SIG-M5 (cell line): ENCODE results near the gene CACNG6.
"Not testable (repeated sequence)": the region's sequence is repeated elsewhere in the genome, so short reads cannot be mapped to it uniquely, and the experiment has no call there.

ENCODE experiments used
- DNase-seq: peaks from one replicate; lab custom pipeline; 2025; lab: John Stamatoyannopoulos, UW

The CACNG6 gene

DNA sequence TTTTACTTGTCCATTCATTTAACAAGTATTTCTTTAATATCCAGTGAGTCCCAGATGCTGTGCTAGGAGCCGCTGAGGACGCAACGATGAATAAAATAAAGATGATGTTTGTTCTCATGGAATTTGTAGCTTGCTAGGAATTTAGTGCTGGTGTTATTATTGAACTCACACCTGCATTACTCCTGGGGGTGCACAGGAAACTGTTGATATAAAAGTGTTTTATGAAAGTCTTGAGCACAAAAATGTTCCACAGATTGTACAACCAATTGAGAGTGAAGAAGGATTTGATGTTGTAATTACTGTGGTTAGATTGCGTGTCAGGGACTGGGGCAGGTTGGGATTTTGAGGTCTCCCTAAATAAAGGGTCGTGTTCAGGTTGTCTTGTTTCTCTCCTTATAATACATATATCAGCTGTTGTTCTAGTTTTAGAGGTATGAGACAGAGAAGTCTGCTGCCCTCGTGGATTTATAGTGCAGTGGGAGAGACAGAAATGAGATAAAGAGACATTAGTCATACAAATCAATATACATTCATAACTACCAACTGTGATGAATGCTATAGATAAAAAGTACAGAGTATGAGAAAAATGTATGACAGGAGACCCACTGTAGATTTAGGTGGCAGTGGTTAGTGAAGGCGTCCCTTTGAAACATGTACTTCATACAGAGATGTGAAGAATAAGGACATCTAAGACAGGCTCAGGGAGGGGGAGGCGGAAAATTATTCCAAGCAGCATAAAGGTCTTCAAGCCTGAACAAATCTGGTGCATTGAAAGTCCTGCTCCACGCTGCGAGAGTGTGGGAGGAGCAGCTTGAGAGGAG is 11.3 kb downstream of the CACNG6 start:
- DNase-seq: no peak

DNA sequence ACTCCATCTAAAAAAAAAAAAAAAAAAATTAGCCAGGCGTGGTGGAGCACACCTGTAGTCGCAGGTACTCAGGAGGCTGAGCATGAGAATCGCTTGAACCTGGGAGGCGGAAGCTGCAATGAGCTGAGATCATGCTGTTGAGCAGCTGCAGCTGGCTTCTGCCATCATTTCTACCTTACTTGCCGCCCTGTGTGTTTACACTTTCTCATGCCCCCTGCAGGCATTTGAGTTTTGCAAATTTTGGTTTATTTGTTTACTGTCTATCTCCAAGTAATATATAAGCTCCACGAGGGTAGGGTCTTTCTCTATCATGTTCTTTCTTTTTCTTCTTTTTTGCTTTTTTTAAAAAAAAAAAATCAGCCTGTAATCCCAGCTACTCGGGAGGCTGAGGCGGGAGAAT is 18.0 kb downstream of the CACNG6 start:
- no peak for DNase-seq

DNA sequence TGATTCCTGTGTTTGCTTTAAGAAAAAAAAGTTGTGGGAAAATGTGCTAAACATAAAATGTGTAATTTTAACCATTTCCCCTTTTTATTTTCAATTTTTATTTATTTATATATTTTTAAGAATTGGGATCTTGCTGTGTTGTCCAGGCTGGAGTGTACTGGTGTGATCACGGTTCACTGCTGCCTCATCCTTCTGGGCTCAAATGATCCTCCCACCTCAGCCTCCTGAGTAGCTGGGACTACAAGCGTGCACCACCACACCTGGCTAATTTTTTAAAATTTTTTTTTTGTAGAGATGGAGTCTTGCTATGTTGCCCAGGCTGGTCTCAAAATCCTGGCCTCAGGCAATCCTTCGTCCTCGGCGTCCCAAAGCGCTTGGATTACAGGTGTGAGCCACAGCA is 19.0 kb downstream of the CACNG6 start:
- DNase-seq: no peak

DNA sequence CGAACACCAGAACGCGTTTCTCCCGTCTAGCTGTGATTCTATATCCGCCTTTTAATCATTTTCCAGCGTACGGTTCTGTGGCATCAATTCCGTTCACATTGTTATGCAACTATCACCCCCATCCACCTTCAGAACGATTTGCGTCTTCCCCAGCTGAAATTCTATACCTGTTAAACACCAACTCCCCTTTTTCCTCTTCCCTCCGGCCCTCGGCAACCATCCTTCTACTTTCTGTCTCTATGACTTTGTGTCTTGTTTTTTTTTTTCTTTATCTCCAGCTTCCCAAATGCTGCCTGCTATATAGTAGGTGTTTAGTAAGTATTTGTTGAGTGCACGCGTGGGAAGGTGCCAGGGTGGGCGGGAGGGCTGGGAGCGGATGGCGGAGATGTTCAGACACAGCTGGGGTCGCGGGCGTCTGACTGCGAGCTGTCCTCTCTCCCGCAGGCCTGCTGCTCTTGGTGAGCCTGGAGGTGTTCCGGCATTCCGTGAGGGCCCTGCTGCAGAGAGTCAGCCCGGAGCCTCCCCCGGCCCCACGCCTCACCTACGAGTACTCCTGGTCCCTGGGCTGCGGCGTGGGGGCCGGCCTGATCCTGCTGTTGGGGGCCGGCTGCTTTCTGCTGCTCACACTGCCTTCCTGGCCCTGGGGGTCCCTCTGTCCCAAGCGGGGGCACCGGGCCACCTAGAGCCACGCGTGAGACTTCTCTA is 20.2 kb downstream of the CACNG6 start:
- DNase-seq: no peak

DNA sequence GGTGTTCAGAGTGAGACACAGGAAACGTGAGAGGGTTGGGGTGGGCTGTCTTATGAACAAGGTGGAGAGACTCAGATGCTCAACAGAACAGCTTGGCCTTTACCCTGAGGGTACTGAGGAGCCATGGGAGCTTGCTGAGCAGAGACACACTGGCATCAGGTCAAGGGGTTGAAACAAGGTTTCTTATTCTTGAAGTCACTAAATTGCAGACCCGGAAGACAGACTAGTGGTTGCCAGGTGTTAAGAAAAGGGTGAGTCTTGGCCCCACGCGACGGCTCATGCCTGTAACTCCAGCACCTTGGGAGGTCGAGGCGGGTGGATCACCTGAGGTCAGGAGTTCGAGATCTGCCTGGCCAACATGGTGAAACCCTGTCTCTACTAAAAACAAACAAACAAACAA is 22.4 kb downstream of the CACNG6 start:
- no peak for DNase-seq

DNA sequence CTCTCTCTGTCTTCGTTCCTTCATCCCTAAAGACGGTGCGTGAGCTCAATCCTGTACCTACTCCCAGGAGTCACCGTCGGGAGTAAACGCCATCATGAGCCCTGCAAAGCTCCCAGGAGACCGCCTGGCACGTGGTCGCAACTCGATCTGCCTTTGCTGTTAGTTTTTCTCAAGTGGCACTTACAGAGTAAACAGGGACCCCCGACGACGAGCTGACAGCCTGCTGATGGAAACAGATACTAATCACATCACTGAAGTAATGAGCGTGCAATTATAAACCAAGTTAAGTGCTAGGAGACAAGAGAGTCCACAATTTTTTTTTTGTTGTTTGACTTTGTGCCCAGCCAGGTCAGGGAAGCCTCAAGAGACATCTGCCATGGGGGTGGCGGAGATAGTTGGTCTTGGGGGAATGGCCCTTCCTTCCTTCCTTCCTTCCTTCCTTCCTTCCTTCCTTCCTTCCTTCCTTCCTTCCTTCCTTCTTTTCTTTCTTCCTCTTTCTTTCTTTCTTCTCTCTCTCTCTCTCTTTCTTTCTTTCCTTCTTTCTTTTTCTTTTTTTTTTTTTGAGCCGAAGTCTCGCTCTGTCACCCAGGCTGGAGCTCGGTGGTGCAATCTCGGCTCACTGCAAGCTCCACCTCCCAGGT is 23.6 kb downstream of the CACNG6 start:
- no peak for DNase-seq

DNA sequence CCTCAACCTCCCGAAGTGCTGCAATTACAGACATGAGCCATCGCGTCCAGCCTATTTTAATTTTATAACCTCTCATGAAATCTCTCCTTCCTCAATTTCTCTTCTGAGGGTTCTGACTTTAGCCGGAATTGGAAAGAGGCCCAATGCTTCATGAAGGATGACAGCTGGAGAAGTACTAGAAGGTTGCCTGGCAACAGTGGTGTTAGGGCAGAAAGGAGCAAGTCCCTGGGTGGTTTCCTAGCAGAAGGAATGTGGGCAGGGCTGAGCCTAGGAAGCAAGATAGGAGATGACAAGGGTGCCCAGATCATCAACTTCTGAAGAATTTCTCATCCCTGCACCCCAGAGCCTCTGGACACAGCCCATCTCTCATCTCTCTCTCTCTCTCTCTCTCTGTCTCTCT is 25.8 kb downstream of the CACNG6 start:
- DNase-seq: no peak

DNA sequence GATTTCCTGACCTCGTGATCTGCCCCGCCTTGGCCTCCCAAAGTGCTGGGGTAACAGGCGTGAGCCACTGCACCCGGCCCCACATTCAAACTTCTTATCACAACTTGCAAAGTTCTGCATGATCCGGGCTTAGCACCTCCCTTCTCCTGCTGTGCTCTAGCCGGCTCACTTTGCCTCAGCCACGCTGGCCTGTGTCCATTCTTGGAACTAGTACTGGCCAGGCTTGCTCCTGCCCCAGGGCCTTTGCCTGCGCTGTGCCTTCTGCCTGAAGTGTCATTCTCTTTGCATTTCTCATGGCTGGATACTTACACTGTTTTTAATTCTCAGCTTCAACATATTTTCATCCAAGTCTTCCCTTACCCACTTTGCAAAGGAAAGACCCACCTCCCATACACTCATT is 29.9 kb downstream of the CACNG6 start:
- no peak for DNase-seq

DNA sequence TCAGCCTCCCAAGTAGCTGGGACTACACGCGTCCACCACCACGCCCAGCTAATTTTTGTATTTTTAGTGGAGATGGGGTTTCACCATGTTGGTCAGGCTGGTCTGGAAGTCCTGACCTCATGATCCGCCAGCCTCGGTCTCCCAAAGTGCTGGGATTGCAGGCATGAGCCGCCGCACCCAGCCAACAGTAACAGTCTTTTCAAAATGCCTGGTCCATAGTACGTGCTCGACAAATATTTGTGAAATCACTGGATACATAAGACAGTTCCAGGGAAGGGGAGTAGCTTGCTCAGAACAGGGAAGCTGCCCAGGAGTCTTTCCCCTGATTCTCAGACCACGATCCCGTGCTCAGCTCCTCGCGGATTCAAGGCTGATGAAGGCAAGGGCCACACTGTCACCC is 30.5 kb downstream of the CACNG6 start:
- no peak for DNase-seq

DNA sequence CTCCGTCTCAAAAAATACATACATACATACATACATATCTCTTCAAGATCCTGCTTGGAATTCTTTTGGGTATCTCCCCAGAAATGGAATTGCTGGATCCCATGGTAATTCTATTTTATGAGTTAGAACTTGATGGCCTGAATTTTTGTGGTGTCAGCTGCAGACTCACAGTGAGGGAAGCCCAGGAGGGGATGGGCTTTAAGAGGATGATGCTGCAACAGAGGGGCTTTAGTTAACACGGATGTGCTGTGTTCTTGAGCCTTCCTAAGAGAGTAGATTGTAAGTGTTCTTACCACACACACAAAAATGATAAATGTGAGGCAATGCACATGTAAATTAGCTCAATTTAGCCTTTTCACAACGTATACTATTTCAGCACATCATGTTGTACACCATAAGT is 31.8 kb downstream of the CACNG6 start:
- no peak for DNase-seq

DNA sequence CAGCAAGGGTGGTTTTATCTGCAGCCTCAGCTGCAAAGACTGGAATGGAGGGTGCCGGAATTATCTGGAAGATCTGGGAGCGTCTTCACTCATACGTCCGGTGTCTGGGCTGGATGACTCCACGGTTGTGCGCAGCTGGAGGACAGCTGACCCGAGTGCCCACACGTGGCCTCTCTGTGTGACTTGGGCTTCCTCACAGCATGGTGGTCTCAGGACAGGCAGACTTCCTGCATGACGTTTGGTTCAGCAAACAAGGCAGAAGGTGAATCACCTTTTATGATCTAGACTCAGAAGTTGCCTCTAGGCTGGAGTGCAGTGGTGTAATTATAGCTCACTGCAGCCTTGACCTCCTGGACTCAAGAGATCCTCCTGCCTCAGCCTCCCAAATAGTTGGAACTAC is 33.2 kb downstream of the CACNG6 start:
- DNase-seq: no peak

DNA sequence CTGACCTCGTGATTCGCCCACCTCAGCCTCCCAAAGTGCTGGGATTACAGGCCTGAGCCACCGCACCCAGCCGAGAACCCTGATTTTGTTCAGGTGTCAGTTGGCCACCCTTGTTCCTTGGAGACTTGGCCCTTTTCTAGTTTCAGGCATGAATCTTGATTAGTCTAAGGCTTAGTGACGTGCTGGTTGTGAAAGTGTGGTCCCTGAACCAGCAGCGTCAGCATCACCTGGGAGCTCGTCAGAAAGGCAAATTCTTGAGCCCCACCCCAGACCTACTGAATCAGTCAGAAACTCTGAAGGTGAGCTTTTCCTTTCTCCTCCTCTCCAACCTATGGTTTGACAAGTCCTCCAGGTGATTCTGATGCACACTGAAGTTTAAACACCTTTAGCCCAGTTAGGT is 35.2 kb downstream of the CACNG6 start:
- DNase-seq: no peak

DNA sequence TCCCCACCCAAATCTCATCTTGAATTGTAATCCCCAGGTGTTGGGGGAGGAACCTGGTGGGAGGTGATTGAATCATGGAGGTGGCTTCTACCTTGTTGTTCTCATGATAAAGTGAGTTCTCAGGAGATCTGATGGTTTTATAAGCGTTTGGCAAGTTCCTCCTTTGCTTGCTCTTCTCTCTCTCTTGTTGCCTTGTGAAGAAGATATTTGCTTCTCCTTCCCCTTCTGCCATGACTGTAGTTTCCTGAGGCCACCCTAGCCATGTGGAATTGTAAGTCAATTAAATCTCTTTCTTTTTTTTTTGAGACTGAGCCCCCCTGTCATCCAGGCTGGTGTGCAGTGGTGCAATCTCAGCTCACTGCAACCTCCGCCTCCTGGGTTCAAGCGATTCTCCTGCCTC is 37.9 kb downstream of the CACNG6 start:
- no peak for DNase-seq

DNA sequence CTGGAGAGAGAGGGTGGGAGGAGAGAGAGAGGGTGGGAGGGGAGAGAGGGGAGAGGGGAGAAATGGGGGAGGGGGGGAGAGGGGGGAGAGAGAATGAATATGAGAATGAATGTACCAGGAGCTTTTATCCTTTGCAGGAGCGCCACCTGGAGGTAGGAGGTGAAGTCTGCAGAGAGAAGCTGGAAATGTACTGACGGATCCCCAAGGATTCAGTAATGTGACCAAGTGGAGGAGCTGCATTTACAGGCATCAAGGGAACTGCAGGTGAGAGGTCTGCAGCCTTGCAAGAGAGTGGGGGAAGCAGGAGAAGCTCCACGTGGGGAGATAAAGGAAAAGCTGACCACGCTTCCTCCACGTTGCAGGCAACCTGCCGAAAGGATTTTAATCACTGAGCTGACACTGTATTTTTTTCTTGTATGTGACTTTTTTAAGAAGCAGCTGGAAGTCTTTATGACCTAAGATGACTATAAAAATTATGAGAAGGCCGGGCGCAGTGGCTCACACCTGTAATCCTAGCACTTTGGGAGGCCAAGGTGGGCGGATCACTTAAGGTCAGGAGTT is 38.6 kb downstream of the CACNG6 start:
- no peak for DNase-seq

DNA sequence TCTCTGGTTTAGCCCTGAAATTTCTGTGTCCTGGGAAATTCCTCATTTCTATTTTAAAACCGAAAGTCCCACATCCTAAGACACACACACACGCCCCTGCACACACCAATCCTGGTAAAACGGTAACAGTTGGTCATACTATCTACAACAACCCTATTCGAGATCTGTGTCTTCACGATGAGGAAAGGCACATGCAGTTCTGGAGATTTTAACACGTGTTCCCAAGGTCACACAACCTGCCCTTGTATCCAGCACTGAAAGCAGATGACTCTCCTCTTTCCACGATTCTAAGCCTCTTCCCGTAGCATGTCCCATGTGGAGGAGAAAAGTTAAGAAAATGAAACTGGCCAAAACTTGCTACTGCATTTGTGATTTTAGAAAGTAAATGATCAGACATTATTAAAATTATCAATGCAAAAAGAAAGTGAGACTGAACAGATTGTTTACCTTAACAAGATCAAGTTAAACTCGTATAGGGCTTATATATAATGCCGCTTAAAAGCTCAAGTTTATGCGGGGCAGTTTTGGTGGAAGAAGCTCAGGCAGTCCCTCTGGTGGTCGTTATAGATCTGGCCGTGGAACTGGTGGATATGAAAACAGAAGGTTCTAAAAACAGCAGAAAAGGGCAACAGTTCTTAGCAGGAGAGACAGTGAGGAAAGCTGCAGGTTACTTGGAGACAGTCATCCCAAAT is 39.6 kb downstream of the CACNG6 start:
- DNase-seq: no peak

DNA sequence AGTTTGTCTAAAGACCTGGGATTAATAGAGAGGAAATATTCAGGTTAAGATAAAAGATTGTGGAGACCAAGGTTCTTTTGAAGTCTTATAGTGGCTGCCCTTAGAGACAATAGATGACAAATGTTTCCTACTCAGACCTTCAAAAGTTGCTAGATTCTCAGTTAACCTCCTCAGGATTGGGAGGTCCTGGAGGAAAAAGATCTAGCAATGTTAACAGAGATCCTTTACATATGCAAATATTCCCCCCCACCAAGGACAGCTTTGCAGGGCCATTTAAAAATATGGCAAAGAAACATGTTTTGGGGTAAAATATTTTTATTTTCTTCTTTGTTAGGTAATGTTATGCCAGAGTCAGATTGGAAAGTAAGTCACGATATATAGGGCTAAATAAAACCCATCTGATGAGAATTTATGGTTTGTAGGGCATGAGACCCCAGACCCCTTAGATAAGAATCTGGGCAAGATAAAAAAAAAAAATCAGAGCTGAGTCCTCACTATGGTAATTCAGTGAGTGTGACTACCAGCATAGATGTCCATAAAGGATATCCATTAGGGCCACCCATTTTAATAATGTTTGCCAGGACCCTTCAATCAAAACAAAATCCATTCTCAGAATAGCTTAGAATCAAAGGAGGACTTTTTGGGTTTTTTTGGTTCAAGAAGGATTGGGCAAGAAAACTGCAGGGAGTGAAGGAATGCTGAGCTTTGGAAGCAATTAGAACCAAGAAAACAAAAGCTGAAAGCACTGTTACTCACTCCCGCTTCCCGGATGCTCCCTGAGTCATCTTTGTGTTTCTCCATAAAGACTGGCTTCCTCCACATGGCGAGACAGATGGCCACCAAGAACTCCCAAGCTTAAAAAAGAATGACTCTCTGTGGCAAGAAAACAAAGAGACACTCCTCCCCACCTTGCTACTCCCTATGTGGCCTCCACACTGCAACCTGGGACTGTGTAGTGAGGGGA is 44.1 kb downstream of the CACNG6 start:
- DNase-seq: no peak

DNA sequence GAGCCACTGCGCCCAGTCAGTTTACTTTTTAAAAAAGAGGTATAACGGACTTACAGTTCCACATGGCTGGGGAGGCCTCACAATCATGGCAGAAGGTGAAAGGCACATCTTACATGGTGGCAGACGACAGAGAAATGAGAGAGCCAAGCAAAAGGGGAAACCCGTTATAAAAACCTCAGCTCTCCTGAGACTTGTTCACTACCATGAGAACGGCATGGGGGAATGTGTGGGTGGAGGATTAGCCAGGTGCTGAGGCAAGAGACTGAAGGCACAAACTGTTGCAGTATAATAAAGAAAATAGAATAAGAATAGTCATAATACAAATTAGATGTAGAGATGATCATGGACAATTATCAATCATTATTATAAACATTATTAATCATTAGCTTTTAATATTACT is 45.1 kb downstream of the CACNG6 start:
- not testable (repeated sequence) for DNase-seq

DNA sequence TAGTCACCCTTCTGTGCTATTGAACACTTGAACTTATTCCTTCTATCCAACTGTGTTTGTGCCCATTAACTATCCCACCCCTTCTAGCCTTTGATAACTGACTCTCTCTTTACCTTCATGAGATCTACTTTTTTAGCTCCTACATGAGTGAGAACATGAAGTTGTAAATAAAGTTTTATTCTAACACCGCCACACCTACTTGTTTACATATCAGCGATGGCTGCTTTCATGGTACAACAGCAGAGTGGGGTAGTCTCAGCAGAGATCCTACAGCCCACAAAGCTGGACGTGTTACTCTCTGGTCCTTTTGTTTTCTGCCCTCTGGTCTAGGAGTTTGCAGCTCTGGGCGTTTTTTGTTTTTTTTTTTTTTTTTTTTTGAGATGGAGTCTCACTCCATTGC is 48.6 kb downstream of the CACNG6 start:
- DNase-seq: no peak

DNA sequence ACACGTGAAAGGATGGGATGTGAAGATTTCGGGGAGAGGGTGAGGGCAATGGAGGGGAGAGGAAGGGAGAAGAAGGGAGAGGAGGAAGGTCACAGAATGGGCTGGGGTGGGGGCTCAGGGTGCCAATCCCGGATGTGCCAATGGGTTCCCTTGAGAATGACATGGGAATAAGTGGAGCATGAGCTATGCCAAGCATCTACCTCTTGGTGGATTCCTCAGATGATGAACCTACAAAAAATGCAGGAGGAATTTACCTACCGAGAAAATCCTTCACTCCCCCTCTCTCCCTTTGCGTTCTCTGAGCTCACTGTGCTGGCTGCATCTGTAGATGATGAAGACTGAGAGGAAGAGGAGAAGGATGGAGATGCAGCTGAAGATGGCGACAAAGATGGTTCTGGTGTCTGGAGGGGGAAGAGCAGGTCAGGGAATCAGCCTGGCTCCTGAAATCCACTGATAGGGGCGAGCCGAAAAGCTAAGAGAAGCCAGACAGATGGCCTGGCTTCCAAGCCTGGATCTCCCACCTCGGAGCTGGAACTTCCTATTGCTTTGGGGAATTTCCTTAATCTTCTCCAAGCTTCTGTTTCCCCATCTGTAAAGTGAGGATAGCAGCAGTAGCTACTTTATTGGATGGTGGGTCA is 50.7 kb downstream of the CACNG6 start:
- DNase-seq: no peak

DNA sequence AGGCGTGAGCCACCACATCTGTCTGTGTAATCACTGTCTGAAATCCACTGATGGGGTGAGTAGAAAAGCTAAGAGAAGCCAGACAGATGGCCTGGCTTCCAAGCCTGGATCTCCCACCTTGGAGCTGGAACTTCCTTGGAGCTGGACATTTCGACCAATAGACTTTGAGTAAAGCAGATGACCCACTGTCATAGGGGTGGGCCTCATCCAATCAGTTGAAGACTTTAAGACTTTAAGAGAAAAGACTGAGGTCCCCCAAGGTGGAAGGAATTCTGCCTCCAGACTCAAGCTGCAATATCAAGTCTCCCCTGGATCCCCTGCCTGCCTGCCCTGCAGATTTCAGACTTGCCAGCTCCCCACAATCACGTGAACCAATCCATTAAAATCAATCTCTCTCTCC is 51.6 kb downstream of the CACNG6 start:
- no peak for DNase-seq

DNA sequence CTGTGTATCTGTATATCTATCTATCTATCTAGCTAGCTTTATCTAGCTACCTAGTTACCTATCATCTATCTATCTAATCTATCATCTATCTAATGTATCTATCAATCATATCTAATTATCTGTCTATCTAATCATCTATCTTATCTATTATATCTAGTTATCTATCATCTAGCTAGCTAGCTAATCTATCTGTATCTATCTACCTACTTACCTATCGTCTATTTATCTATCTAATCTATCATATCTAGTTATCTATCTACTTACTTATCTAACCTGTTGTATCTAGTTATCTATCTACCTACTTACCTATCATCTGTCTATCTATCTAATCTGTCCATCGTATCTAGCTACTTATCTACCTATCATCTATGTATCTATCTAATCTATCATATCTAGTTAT is 54.3 kb downstream of the CACNG6 start:
- no peak for DNase-seq
